ENCODE measurements around the gene GRK5.

The GRK5 gene

GRCh38 chr10:119391440-119392251, 184.3 kb downstream of the GRK5 start:
- DNase-seq = no peak

GRCh38 chr10:119393019-119393418, 185.6 kb downstream of the GRK5 start:
- DNase-seq = no peak

DNA sequence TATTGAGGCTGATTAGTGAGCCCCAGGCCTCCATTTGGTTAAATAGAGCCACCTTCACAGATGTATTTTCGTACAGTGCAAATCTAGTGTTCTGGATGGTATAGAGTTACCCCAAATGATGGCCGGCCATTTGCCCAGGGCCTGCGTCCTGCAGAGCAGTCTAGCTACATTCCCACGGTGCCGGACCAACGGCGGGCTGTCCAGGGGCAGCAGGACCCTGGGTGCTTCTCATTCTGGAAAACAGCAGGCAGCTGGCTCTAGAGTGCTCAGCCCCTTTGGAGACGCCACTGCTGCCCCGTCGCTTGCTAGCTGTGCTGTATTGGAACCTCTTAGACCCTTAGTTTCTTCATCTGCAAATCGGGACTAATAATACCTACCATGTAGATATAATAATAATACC, 186.1 kb downstream of the GRK5 start:
- DNase-seq = no peak

GRCh38 chr10:119393845-119394244, 186.5 kb downstream of the GRK5 start:
- DNase-seq = no peak

GRCh38 chr10:119394657-119395279, 187.4 kb downstream of the GRK5 start:
- DNase-seq = no peak

- DNase-seq = no peak
Observed at GRCh38 chr10:119395280-119396007, 188.1 kb downstream of the GRK5 start.

DNA sequence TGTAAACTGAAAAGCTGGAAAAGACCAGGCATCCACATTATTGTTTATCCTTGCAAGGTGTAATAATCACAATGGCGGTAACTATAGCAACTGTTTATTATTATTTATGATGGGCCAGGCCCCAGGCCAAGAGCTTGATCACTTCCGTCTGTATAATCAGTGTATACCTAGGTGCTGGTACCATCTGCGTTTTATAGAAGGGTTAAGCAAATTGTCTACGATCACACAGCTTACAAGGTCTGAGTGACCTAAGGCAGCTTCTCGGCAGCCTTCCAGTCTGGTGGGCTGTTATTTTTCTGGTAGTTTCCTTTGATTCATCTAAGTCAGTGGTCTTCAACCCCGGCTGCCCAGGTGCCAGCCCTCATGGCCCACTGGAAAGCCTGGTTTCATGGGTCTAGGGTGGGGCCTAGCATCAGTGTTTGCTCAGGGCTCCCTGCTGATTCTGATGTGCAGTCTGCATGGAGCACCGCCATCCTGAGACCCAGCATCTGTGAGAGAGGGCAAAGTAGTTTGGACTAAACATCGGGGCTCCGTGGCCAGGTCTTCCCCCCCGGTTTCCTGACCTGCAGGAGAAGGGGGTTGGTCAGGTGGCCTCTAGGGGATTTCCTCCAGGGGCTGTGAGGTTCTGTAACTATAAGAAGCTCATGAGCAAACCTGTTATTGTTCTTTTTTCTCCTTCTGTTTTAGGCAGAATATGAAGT, 188.8 kb downstream of the GRK5 start:
- no peak for DNase-seq

- no peak for DNase-seq
Observed at GRCh38 chr10:119396709-119397071, 189.3 kb downstream of the GRK5 start.

- no peak for DNase-seq
Observed at GRCh38 chr10:119397416-119397815, 190.0 kb downstream of the GRK5 start.

DNA sequence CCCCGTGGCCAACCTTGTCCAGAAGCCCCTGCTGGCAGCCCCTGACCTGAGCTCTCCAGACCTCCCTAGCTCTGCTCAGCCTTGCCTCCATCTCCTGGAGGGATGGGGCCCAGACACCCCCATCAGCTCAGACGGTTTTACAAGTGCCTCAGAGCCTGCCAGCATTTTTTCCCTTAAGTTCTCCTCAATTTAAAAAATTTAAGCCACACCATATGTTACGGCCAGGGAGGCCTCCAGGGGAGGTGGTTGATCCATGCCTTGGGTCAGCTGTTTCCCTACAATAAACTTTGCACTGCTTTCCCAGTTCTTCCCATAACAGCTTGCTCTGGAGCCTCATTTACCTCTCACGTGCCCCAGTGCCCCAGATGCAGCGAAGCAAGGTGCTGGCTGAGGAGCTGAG, 191.6 kb downstream of the GRK5 start:
- no peak for DNase-seq

- no peak for DNase-seq
Observed at GRCh38 chr10:119399466-119399865, 192.1 kb downstream of the GRK5 start.

DNA sequence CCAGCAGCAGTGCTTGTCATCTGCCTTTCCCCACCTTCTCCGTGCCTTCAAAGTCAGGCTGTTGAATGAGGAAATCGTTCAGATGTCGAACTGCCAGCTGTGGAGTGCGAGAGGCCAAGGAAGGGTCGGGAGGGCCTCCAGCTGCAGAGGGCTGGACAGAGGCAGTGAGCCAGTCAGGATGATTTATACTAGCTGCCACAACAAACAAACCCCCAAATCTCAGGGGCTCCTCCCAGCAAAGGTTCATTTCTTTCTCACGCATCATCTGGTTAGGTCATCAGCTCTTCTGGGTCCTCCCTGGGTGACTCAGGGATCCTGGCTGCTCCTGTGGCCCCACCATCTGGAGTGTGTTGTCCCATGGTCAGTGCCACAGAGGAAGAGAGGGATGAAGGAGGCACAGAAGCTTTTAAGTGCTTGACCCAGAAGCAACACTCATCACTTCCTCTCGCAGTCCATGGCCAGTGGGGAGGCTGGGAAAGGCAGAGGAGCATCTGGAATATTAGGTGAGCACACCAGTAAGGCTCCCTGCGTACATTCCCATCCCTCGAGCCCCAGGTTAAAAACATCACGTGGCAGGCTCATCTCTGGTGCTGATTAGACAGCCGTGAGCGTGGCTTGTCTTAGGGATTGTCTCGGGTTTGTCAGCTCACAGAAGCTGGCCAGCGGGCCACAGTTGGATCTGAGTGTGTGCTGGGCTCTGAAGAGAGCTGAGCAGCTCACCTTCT, 194.5 kb downstream of the GRK5 start:
- DNase-seq = no peak

- DNase-seq = no peak
Observed at GRCh38 chr10:119403921-119404320, 196.6 kb downstream of the GRK5 start.

GRCh38 chr10:119404719-119405519, 197.5 kb downstream of the GRK5 start:
- DNase-seq = no peak

DNA sequence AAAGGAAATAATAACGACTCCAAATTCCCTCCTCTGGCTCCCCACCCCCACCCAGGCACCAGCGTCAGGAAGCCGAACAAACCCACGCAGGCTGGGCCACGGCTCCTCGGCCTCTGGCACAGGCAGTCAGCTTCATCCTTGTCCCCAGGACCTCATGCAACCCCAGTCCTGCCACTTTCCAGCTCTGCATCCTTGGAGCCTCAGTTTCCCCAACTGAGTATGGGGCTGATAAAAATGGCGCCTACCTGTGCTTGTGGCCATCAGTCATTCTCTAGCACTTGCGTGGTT, 198.1 kb downstream of the GRK5 start:
- DNase-seq = no peak

GRCh38 chr10:119406137-119406536, 198.8 kb downstream of the GRK5 start:
- no peak for DNase-seq

DNA sequence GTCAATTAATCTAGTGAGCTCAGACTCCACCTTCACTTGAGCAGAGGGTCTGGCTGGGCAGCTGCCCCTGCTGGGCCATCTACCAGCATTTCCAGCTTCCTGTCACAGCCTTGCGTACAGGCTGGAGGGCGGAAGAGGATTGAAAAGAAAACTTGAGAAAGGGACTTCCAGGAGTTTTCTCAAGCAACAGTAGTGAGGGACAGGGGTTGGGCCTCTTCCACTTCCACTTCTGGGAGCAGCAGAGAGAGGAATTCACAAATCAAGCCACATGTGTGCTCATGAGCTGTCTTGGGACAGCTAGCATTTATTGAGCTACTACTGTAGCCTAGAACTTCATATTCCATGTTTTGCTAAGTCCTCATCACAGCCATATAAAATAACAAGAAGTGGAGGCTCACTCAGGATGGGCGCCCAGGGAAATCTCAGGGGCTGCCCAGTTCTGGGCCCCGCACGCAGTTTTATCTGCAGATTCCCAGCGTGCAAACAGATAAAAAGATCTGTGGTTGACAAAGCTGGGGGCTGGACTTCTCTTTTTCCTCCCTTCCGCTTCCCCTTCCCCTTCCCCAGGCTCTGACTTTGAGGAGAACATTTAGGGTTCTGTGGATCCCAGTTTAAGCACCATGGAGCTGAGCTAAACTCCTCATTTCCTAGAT, 199.4 kb downstream of the GRK5 start:
- no peak for DNase-seq

DNA sequence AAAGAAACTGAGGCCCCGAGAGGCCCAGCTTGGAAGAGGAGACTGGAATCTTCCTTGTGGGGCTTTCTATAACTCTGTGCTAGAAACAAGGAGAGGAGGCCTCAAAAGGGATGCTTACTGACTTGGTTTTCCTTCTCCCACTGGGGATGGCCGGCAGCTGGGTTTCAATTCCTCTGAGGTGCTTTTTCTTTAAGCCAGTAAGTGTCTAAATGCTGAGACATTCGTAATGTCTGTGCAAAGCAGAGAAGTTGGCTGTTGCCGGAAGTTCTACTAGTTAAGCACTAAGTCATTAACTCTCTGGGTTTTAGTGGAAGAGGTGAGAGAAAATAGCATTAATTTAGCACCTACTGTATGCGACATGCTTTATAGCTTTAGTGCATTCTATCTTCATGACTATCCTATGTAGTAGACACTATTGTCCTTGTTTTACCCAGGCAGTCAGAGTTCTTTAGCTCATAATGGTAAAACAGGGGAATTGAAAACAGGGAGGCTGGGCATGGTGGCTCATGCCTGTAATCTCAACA, 199.9 kb downstream of the GRK5 start:
- DNase-seq = no peak

GRCh38 chr10:119408072-119408471, 200.7 kb downstream of the GRK5 start:
- DNase-seq = no peak

- no peak for DNase-seq
Observed at GRCh38 chr10:119408969-119409371, 201.6 kb downstream of the GRK5 start.

GRCh38 chr10:119409385-119409784, 202.0 kb downstream of the GRK5 start:
- no peak for DNase-seq
